Peyer's patch (tissue), 4 donors: ENCODE data around the gene ASB11. TPM values are rescaled to one million over a fixed set of nuclear protein-coding genes. Genes with fewer than 3 reads are reported as not detected.

Experiments used
- DNase-seq, 3 donors: peaks; one replicate each; pipeline ENCODE4 v3.0.0-alpha.2; 2017 to 2019
- H3K27ac ChIP-seq, 4 donors: fragments of 200-600 bp; sonication (generic); one replicate each; pipeline ENCODE4 v1.5.1; 2016 to 2019
- H3K27me3 ChIP-seq, 2 donors: fragments of 200-600 bp; sonication (generic); one replicate each; pipeline ENCODE4 v1.5.1; 2019
- H3K36me3 ChIP-seq, 3 donors: fragments of 200-600 bp; sonication (generic); one replicate each; pipeline ENCODE4 v1.5.1; 2016 to 2019
- H3K4me1 ChIP-seq, 4 donors: fragments of 200-600 bp; sonication (generic); one replicate each; pipeline ENCODE4 v1.5.1; 2016 to 2019
- H3K4me3 ChIP-seq, 4 donors: fragments of 200-600 bp; sonication (generic); 1 replicate in 3 of 4; 2 replicates in 1 of 4; pipeline ENCODE4 v1.5.1; 2016 to 2019; ENCODE audit warnings: mild to moderate bottlenecking in 1 of 4
- H3K9me3 ChIP-seq, 4 donors: fragments of 200-600 bp; sonication (generic); one replicate each; pipeline ENCODE4 v1.5.1; 2016 to 2019; ENCODE audit warnings: mild to moderate bottlenecking in 1 of 4
- CTCF ChIP-seq, 6 experiments: fragments of 450-650 bp in 4 of 6; fragments of 200-600 bp in 2 of 6; sonication (generic) in 1 of 6; IDR thresholded peaks; one replicate each; pipeline ENCODE4 v1.5.1; 2017 to 2019; ENCODE audit warnings: antibody characterized with exemption in 6 of 6, mild to moderate bottlenecking in 3 of 6, moderate library complexity in 1 of 6
- POLR2A ChIP-seq, 2 donors: fragments of 450-650 bp; IDR thresholded peaks; one replicate each; pipeline ENCODE4 v1.5.1; 2017; ENCODE audit warnings: antibody characterized with exemption in 2 of 2, mild to moderate bottlenecking in 2 of 2, moderate library complexity in 2 of 2
- total RNA-seq, 4 donors: library from RNA; depleted of rRNA; stranded (reverse); fragments of >200 nt; gene quantifications; one replicate each; pipeline ENCODE4 v1.1.0, GENCODE V29; 2016

Gene ASB11
- total RNA-seq, 4 donors from 2014 or later, result not detected

DNA sequence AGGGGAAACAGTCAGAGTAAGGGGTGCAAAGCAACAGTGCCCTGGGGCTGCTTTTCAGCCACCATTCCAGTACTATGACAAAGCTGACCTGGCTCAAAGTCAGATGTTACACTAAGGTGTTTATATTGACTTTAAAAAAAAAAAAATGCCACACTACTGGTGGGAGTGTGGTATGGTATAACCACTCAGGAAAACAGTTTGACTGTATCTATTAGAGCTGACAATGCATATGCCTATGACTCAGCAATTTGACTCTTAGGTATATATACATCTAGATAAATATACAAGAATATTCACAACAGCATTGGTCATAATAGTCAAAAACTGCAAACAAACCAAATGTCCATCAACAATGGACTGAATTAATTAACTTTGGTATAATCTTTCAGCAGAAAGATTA is 60.6 kb downstream of the ASB11 start:
- no peaks in the 10 kb centered on the region for H3K9me3 ChIP-seq
- no peak for DNase-seq
- H3K4me1 ChIP-seq, result no peaks in the 10 kb centered on the region
- H3K36me3 ChIP-seq, result no peaks in the 10 kb centered on the region
- no peak overlapping the region for H3K4me3 ChIP-seq
- TF ChIP-seq POLR2A (IDR thresholded peaks at IDR 0.05) (no peak), CTCF (IDR thresholded peaks at IDR 0.05) (no peak)
- H3K27me3 ChIP-seq, result no peaks in the 10 kb centered on the region
- H3K27ac ChIP-seq, result no peak overlapping the region

GRCh38 chrX:15245896-15246295 is 69.5 kb downstream of the ASB11 start:
- no peak for TF ChIP-seq POLR2A (IDR thresholded peaks at IDR 0.05)
- Histone ChIP-seq H3K36me3 (no peaks in the 10 kb centered on the region), H3K27me3 (no peaks in the 10 kb centered on the region), H3K9me3 (no peaks in the 10 kb centered on the region), H3K4me1 (no peaks in the 10 kb centered on the region), H3K27ac (no peak overlapping the region), H3K4me3 (no peak overlapping the region)
- DNase-seq, result no peak

- TF ChIP-seq CTCF (IDR thresholded peaks at IDR 0.05) (no peak), POLR2A (IDR thresholded peaks at IDR 0.05) (no peak)
Observed at GRCh38 chrX:15244421-15244820, 71.0 kb downstream of the ASB11 start.

GRCh38 chrX:15242899-15243555 is 72.4 kb downstream of the ASB11 start:
- Histone ChIP-seq H3K36me3 (no peaks in the 10 kb centered on the region), H3K27ac (no peak overlapping the region), H3K9me3 (no peaks in the 10 kb centered on the region), H3K27me3 (no peaks in the 10 kb centered on the region), H3K4me1 (no peaks in the 10 kb centered on the region), H3K4me3 (no peak overlapping the region)
- TF ChIP-seq CTCF (IDR thresholded peaks at IDR 0.05) (peak in 4 of 6 experiments; percentile 35 to 70 (median 60)), POLR2A (IDR thresholded peaks at IDR 0.05) (no peak)
- DNase-seq, result peak in 1 of 3 donors; percentile 65

More at GRCh38 chrX:15244421-15244820, 71.0 kb downstream of the ASB11 start:
- Histone ChIP-seq H3K4me3 (no peak overlapping the region), H3K27ac (no peak overlapping the region), H3K9me3 (no peaks in the 10 kb centered on the region), H3K27me3 (no peaks in the 10 kb centered on the region), H3K4me1 (no peaks in the 10 kb centered on the region), H3K36me3 (no peaks in the 10 kb centered on the region)
- no peak for DNase-seq

GRCh38 chrX:15241301-15241700 is 74.1 kb downstream of the ASB11 start:
- TF ChIP-seq POLR2A (IDR thresholded peaks at IDR 0.05) (no peak), CTCF (IDR thresholded peaks at IDR 0.05) (no peak)
- no peaks in the 10 kb centered on the region for H3K9me3 ChIP-seq
- no peaks in the 10 kb centered on the region for H3K4me1 ChIP-seq
- no peaks in the 10 kb centered on the region for H3K27me3 ChIP-seq
- no peak overlapping the region for H3K4me3 ChIP-seq
- no peaks in the 10 kb centered on the region for H3K36me3 ChIP-seq
- H3K27ac ChIP-seq, result no peak overlapping the region
- DNase-seq, result no peak

GRCh38 chrX:15240414-15240813 is 75.0 kb downstream of the ASB11 start:
- no peaks in the 10 kb centered on the region for H3K36me3 ChIP-seq
- H3K9me3 ChIP-seq, result no peaks in the 10 kb centered on the region
- no peak overlapping the region for H3K4me3 ChIP-seq
- TF ChIP-seq POLR2A (IDR thresholded peaks at IDR 0.05) (no peak), CTCF (IDR thresholded peaks at IDR 0.05) (no peak)
- no peak for DNase-seq
- no peak overlapping the region for H3K27ac ChIP-seq
- no peaks in the 10 kb centered on the region for H3K27me3 ChIP-seq
- H3K4me1 ChIP-seq, result no peaks in the 10 kb centered on the region
